HG02840 (cell line): ENCODE data around the gene MAP4.

Source experiments
- ATAC-seq: cut with Tn5 transposase; IDR thresholded peaks from one replicate; pipeline ENCODE4 v1.9.1; 2021; ENCODE audit warnings: mild to moderate bottlenecking, moderate library complexity, moderate number of reproducible peaks; ENCODE audit not compliant: unreplicated experiment, low FRiP score

MAP4 gene

GRCh38 chr3:47976135-47976732 is 40.0 kb downstream of the MAP4 start:
- ATAC-seq = no peak

- ATAC-seq = no peak
Measured at GRCh38 chr3:47974974-47975470, 41.2 kb downstream of the MAP4 start.

- no peak for ATAC-seq
Measured at GRCh38 chr3:47971081-47971480, 45.1 kb downstream of the MAP4 start.

GRCh38 chr3:47964740-47965139 is 51.5 kb downstream of the MAP4 start:
- ATAC-seq = no peak

DNA sequence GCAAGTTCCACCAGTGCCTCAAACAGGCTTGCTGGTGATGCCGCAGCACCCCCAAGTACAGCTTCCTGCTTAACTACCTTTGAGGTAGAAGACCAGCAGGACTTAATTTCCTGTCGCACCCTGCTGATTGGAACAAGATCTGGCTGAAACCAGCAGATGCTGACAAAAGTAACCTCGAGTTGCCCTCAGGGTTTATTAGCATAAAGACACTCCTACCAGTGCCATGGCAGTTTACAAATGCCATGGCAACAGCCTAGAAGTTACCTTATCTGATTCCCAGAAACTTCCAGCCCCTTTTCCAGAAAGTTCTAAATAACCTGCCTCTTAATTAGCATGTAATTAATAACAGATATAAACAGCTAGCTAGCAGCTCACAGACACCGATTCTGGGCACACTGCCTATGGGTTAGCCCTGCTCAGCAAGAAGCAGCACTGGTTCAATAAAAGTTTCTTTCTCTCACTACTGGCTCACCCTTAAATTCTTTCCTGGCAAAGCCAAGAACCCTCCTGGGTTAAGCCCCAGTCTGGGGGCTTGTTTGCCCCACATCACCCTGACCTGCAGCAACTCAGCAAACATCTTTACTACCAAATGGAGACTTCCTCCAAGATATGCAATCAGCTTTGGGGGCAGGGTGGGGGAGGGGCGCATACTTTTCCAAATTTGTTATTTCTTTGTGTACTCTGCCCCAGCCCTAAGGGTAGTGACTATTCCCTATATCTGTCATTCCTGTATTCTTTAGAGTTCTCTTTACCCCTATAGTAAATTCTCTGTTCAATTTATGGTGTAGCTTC is 54.2 kb downstream of the MAP4 start:
- ATAC-seq = no peak

- ATAC-seq = no peak
Measured at GRCh38 chr3:47961036-47961435, 55.2 kb downstream of the MAP4 start.

DNA sequence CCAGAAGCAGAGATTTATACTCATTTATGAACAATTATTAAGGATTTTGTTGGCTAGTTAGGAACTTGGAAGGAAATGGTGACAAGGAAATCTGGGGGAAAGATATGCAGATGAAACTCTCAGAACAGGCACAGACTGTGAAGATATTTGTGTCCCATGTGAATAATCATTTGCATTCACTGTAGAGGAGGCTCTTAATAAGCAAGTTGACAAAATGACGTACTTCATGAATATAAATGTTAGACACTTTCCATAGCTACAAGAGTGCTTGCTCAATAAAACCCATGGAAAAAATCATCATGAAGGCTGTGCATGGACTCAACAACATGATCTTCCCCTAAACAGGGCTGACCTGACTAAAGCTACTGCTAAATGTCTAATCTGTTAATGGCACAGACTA is 59.7 kb downstream of the MAP4 start:
- no peak for ATAC-seq

DNA sequence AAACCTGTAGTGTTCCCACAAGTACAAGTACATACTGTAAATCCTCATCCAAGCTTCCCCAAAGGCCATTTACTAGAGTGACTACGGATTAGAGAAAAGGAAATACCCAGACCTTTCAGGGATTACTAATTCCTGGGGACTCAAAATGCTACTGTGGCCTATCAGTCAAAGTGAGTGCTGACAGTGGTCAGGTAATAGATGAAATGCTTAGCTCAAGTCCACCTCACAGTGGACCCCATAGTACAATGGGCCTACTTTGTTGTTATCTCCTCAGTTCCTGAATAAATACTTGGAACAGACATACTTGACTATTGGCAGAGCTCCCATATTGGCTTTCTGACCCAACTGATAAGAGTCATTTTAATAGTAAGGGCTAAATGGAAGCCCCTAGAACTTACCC is 61.6 kb downstream of the MAP4 start:
- ATAC-seq = no peak

DNA sequence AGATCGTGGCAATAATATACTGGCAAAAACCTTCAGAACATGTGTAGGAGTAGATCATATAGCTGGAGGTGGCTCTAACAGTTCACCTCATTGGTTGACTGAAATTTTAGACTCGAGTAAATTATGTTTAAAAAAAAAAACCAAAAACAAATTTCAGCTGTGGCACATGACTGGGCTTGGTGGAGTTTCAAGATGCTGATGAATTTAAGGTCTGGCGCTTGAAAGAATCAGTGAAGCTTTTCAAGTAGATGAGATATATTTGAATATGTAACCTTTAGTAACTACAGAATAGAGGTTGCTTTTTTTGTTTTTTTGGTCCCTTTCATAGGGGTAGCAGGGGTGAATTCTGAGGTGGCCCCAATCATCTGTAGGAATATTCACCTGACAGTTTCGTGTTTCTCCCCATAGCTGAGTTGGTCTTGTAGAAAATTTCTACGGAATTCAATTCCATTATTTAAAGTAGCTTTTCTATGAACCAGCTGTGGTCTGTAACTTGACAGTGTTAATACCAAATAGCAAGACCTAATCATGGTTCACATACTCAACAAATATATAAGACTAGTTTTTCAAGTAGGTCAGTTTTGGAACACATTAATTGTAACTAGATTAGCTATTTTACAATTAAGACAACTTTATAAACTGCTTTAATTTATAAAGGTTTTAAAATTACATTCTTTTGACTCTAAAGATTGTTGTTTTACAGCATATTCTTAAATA is 65.6 kb downstream of the MAP4 start:
- no peak for ATAC-seq

DNA sequence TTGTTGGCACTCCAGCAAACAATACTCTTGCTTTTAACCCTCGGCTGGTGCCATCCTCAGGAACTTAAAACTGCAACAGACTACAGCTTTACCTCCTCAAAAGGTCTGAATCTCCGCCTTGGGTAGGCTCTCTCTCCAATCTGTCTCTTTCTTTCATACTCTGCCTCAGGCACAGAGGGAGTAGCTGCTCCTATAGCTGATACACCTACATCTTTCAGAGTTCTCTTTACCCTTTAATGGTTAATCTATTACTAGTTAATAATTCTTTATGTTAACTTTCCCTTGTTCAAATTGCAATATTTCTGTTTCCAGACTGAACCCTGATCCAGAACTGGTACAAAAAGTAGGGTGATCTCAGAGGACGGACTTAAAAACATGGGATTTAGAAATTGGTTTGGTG is 66.2 kb downstream of the MAP4 start:
- no peak for ATAC-seq

- ATAC-seq = no peak
Measured at GRCh38 chr3:47940232-47940631, 76.0 kb downstream of the MAP4 start.

DNA sequence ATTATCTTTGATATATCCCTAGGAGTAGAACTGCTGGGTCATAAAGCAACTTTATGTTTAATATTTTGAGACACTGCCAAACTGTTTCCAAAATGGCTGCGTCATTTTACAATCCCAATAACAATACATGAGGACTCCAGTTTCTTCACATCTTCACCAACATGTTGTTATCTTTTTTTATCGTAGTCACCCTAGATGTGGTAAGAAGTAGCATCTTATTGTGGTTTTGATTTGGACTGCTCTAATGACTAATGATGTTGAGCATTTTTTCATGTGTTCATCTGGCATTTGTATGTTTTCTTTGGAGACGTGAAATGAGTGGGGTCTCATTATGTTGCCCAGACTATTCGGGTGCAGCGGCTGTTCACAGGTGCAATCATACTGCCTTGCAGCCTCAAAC is 83.8 kb downstream of the MAP4 start:
- ATAC-seq = no peak

- ATAC-seq = no peak
Measured at GRCh38 chr3:47930979-47931378, 85.2 kb downstream of the MAP4 start.

- ATAC-seq = no peak
Measured at GRCh38 chr3:47916696-47917095, 99.5 kb downstream of the MAP4 start.

DNA sequence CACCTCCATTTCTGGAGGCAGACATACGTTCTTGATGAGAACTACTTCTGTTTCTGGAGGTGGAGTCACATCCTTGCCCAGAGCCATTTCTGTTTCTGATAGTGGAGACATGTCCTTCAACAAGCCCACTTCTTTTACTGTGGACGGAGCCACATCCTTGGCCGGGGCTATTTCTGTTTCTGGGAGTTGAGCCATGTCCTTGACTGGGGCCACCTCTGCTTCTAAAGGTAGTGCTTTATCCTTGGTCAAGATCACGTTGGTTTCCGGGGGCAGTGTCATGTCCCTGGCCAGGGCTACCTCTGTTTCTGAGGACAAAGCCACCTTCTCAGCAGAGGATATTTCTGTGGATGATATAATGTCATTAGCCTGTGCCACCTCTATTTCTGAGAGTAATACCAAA is 100.0 kb downstream of the MAP4 start:
- ATAC-seq = no peak

GRCh38 chr3:47912006-47912504 is 104.2 kb downstream of the MAP4 start:
- ATAC-seq = no peak

DNA sequence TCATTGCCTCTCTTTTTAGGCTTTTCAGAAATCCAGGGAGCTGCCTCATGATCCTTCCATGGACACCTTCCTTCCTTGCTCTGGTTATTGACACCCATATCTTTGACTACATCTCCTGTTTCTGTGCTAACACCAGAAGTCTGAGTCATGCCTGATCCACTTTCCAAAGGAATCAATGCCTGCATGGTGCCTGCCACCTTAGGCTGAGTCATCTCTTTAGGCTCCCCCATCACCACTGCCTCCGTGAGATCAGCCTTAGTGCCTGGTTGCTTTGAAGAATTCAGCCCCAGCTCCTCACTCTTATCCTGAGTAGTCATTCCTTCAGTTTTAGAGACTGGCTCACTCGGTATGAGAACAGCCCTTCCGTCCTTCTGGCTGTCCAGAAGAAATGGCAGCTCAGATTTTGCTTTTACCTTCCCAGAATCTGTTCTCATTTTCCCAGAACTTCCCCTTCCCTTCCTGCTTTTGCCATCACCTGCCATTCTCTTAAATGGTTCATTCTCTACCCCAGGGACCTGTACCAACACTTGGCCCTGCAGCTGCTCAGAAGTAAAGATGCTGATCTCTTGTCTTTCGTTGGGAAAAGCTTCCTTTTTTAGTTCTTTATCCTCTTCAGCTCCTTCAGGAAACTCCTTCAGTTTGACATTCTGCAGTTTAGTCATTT is 105.3 kb downstream of the MAP4 start:
- no peak for ATAC-seq

GRCh38 chr3:47910233-47910632 is 106.0 kb downstream of the MAP4 start:
- ATAC-seq = no peak

DNA sequence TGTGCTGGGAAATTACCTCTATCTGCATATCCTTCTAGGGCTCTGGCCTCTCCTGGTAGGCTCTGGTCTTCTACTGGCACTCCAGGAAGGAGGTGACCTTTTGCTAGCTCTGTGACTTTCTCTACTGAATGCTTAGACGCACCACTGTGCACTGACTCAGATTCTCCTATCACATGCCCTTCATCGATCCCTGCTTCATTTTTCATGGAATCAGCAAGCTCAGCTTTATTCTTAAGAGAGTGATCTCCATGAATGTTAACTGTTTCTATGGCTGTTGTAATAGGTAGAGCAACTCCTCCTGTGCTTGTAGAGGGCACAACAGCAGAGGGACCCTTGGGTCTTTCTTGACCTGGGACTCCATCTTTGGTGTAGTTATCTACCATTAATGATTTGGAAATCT is 106.6 kb downstream of the MAP4 start:
- ATAC-seq = no peak

DNA sequence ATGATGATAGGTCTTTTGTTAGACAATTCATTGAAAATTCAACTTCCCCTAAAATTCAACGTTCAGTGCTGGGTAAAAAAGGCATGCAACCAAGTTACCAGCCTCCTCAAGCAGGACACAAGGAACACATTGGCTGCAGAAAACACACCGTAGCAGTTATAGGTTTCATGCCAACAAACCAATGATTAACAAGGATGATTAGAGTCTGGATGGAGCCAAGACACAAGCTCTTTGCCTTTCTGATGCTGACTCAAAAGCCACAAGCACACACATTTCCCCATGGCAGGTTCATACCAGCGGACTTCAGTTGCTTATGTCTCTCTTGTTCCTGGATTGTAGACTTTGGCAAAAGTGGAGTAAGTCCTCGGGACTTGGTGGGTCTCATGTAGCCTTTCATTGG is 107.5 kb downstream of the MAP4 start:
- ATAC-seq = no peak

DNA sequence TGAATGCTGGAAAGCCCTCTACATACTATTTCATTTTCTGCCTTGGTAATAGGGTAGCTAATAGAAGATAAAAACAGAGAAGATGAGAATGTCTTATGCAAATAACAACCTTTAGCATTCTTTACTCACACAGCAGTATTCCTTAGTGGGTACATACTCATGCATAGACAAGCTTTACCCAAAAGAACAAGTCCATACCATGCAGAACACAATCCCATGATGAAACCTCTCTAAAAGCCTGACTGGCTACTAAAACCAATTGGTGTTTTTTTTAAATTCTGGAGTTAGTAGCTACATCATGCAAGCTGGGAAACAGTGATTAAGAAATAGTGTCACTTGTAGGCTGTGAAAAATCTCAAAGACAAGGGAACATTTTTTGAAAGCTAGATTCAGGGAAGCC is 108.4 kb downstream of the MAP4 start:
- ATAC-seq = no peak
